ENCODE data around the gene AZI2.

- TF ChIP-seq CTCF (IDR thresholded peaks at IDR 0.05 in 4 of 5, conservative IDR thresholded peaks at IDR 0.05 in 1 of 5) (no peak), POLR2A (IDR thresholded peaks at IDR 0.05) (no peak)
These were observed 2.9 kb downstream of the AZI2 start for GRCh38 chr3:28345690-28346089.

All from gastrocnemius medialis (tissue), 4 donors.